ENCODE measurements around the gene BRIP1.
"Not testable (repeated sequence)": the region's sequence is repeated elsewhere in the genome, so short reads cannot be mapped to it uniquely, and the experiment has no call there.

BRIP1 gene

DNA sequence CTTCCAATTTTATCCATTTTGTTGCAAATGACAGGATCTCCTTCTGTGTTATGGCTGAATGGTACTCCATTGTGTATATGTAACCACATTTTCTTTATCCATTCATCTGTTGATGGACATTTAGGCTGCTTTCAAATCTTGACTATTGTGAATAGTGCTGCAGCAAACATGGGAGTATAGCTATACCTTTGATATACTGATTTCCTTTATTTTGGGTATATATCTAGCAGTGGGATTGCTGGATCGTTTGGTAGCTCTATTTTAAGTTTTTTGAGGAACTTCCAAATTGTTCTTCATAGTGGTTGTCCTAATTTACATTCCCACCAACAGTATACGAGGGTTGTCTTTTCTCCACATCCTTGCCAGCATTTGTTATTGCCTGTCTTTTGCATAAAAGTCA, 67.8 kb downstream of the BRIP1 start:
- no peak for DNase-seq

GRCh38 chr17:61794792-61795191, 68.5 kb downstream of the BRIP1 start:
- no peak for DNase-seq

- DNase-seq: no peak
Observed at GRCh38 chr17:61794242-61794641, 69.1 kb downstream of the BRIP1 start.

DNA sequence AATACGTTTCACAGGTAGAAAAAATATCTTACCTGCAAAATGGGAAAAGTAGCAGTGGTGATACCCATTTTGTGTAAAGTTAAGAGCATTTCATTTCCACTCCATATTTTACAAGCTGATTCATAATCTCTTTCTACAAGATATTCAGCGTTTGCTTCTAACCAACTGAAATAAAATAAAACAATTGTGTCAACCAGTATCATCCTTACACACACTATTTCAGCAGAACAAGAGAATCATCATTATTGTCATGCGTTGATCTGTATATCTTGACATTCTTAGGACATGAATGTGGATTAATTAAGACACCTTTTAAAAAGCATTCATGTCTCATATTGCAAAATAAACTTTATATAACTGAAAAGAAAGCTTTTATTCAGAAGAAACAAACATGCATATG, 69.8 kb downstream of the BRIP1 start:
- no peak for DNase-seq

DNA sequence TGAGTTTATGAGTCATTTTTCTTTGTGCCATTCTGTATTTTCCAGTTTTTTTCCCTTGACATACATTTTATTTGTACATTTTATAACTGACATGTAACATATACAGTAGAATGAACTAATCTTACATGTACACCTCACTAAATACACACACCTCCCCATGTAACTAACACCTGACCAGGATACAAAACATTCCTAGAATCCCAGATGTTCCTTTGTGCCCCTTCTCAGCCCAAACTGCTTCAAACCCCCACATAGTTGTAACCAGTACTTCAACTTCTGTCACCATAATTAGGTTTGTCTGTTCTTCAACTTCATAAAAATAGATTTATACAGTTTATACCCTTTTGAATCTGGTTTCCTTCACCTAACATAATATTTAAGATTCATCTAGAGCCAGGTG, 73.5 kb downstream of the BRIP1 start:
- DNase-seq: no peak

DNA sequence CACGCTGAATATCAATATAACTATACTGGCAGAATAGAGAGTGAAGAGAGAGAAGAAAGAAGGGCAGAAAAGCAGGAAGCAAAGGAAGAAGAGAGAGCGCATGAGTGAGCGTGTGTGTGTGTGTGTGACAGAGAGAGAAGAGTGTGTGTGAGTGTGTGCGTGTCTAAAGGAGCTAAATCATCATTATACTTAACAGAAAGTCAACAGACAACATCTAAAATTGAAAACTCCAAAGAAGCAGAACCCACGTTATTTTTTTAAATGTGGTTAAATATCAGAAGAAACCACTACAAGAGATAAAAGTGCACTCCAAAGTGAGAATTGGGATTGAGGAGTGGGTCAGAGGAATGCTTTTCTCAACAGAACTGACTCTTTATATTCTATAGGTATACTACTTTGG, 77.2 kb downstream of the BRIP1 start:
- DNase-seq: no peak

DNA sequence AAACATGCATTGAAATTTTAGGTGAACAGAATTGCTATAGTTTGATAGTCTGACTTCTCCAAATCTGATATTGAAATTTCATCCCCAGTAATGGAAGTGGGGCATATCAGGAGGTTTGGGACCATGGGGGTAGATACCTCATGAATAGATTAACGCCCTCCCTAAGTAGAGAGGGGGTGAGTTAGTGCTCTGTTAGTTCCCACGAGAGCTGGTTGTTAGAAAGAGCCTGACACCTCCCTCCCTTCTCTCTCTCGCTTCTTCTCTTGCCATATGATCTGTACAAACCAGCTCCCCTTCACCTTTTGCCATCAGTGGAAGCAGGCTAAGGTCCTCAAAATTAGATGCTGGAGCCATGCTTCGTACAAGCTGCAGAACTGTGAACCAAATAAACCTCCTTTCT, 78.8 kb downstream of the BRIP1 start:
- DNase-seq: no peak

DNA sequence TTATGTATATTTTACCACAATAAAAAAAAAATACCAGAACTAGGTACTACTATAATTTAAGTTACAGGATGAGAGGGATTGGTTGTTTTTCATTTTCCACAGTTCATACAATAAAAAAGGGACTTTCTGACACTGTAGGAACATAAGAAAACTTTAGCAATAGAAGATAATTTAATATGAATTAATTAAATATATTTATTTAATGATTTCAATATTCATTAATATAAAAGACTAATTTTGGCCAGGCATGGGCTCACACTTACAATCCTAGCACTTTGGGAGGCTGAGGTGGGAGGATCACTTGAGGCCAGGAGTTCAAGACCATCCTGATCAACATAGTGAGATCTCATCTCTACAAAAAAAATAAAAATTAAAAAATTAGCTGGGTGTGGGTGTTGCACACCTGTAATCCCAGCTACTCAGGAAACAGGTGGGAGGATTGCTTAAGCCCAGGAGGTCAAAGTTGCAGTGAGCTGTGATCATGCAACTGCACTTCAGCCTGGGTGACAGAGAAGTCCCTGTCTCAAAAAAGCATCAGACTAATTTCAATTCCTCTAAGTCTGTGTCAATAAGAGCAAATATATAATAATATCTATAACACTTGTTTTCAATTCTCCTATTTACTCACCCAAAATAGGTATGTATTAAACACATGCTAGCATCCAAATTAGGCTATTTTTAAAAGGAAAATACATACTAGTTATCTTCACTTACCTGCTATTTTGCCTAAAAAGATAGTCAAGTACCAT, 79.6 kb downstream of the BRIP1 start:
- DNase-seq: no peak

GRCh38 chr17:61783120-61783519, 80.2 kb downstream of the BRIP1 start:
- no peak for DNase-seq

DNA sequence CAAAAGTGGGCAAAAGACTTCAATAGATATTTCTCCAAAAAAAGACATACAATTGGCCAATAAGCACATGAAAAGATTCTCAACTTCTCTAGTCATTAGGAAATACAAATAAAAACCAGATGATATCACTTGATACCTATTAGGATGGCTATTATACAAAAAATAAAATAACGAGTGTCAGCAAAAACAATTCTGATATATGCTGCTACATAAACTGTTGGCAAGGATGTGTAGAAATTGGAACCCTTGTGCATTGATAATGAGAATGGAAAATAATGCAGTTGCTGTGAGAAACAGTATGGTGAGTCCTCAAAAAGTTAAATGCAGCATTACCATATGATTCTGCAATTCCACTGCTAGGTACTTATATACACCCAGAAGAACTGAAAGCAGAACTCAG, 80.6 kb downstream of the BRIP1 start:
- DNase-seq: no peak

DNA sequence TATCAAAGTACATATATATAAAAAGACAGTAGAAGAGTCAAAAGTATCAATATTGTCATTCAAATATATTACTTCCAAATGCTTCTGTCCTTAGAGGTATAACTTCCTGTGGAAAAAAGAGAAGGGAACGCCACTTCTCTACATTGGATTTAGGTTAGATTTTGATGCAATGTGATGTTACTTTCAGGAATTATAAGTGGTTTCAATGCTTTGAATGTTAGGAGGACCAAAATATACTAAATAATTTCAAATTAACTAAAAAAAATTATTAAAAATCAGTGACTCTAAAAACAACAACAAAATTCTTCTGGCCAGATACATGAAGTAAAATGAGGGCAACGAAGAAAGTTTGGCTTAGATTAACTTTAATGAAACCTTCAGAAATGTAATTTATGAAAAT, 88.0 kb downstream of the BRIP1 start:
- no peak for DNase-seq

GRCh38 chr17:61774724-61775123, 88.6 kb downstream of the BRIP1 start:
- no peak for DNase-seq

GRCh38 chr17:61774087-61774486, 89.2 kb downstream of the BRIP1 start:
- DNase-seq: not testable (repeated sequence)

DNA sequence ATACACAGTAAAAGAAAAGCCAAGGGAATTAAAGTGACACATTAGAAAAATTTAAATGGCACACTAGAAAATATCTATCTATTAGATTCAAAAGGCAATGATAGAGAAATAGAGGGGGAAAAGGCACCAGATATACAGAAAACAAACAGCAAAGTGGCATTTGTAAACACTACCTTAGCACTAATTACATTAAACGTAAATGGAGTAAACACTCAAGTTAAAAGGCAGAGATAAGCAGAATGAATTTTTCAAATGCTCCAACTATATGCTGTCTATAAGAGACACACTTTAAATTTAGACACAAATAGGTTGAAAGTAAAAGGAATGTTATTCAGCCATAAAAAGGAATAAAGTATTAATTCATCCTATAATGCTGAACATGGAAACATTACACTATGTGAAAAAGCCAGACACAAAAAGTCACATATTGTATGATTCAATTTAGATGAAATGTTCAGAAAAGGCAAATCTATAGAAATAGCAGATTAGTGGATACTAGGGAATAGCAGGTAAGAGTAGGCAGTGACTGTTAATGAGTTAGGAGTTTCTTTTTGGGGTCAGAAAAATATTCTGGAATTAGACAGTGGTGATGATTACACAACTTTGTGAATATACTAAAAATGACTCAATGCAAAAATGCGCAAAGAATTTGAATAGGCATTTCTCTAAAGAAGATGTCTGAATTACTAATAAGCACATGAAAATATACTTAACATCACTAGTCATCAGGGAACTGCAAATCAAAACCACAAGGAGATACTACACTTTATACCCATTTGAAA, 92.4 kb downstream of the BRIP1 start:
- no peak for DNase-seq

DNA sequence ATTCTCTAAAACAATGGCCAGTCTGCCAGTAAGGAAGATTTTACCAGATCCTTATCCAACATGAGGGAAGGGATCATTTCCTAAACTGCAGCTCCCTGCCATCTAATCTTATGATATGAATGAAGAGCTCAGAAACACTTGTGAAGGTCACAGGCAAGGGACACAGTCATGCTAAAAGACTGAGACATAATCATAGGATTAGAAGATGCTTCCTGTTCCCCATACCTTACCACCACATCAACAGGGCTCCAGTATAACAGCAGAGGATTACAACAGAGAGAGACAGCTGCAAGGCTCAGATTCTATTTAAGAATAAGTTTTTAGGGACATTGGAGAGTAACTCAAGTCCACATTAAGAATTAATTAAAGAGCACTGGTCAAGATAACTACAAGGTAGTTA, 93.3 kb downstream of the BRIP1 start:
- no peak for DNase-seq

DNA sequence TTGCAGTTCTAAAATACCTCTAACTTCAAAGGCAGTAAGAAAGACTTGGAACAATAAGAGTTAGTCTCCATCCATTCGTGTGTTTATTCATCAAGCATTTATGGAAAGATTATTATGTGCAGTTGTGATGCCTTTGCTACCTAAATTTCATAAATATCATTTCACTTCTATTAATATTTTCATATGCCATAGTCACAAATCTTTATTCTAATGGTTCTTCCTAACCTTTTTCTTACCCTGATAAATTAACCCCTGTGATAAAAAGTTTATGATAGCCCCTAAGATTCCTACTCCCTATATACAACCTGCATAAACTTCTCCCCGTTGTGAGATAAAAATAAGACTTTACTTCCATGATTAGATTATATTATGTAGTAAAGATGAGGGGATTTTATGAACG, 94.9 kb downstream of the BRIP1 start:
- DNase-seq: no peak

- no peak for DNase-seq
Observed at GRCh38 chr17:61766520-61766919, 96.8 kb downstream of the BRIP1 start.

GRCh38 chr17:61764846-61765245, 98.5 kb downstream of the BRIP1 start:
- DNase-seq: no peak

DNA sequence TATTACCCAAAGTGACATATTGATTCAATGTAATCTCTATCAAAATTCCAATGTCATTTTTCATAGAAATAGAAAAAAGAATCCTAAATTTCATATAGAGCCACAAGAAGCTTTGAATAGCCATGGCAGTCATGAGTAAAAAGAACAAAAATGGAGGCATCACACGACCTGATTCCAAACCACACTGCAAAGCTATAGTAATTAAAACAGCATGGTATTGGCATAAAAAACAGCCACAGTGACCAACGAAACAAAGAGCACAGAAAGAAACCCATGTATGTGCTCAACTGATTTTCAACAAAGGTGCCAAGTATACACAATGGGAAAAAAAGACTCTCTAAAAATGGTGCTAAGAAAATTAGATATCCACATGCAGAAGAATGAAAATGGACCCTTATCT, 101.5 kb downstream of the BRIP1 start:
- DNase-seq: no peak

- DNase-seq: no peak
Observed at GRCh38 chr17:61759362-61759761, 104.0 kb downstream of the BRIP1 start.

DNA sequence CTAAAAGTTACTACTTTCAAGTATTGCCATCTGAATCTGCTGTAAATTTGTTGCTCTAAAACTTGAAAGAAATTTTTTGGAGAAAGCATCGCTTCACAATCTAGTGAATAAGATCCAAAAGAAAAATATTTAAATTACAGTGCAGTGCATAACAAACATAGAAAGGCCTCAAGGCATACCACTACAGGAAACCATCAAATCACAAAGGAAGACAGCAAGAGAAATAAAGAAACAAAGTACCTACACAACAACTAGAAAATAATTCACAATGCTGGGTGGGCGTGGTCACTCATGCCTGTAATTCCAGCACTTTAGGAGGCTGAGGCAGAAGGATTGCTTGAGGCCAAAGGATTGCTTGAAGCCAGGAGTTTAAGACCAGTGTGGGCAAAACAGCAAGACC, 104.9 kb downstream of the BRIP1 start:
- DNase-seq: no peak

GRCh38 chr17:61757168-61757567, 106.2 kb downstream of the BRIP1 start:
- no peak for DNase-seq

DNA sequence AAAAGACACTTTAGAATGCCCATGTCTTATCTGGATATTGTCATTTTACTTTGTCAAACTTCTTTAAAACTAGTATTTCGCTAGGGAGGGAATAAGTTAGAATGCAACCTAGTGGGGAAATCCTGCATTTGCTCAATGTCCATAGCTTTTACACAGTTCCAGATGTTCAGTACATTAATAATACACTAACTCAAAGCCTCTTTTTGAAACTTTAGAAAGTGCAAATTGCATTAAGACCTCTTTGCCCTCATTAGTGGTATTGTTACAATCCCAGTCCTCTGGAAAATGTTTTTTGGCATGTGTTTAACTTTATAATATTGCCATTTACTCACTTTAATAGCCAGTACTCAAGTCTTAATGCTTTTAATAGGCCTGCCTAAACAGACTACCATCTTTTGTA, 106.8 kb downstream of the BRIP1 start:
- DNase-seq: no peak

GRCh38 chr17:61755668-61756067, 107.7 kb downstream of the BRIP1 start:
- no peak for DNase-seq

DNA sequence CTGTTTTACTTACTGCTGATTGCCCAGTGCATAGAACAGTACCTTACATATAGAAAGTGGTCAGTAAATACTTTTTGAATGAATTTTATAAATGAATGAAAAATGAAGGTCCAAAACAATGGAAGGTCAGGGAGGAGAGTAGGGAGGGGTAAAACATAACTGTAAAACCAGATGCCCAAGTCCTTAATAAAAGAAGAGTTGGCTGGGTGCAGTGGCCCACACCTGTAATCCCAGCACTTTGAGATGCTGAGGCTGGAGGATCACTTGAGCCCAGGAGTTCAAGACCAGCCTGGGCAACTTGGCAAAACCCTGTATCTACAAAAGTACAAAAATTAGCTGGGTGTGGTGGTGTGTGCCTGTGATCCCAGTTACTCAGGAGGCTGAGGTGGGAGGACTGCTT, 108.2 kb downstream of the BRIP1 start:
- DNase-seq: no peak
